Neutrophil (primary cell): ENCODE measurements around the gene DNAAF1.

Experiments
- H3K27ac ChIP-seq: fragments of 200-600 bp; sonication (generic); 2 replicates; pipeline ENCODE4 v1.5.1; 2016; ENCODE audit warnings: mild to moderate bottlenecking, moderate library complexity
- H3K27me3 ChIP-seq: fragments of 200-600 bp; sonication (generic); 2 replicates; pipeline ENCODE4 v1.6.0; 2016; ENCODE audit warnings: mild to moderate bottlenecking
- H3K36me3 ChIP-seq: fragments of 200-600 bp; sonication (generic); 2 replicates; pipeline ENCODE4 v1.5.1; 2017
- H3K4me1 ChIP-seq, 2 experiments: fragments of 200-600 bp in 1 of 2; sonication (generic) in 1 of 2; 1 replicate in 1 of 2; 2 replicates in 1 of 2; pipeline versions ENCODE4 v1.5.1 to v1.6.1; 2013 to 2016; ENCODE audit warnings: low read depth in 1 of 2, low read length in 1 of 2, mild to moderate bottlenecking in 1 of 2, moderate library complexity in 1 of 2; ENCODE audit not compliant: control insufficient read depth in 1 of 2, insufficient read depth in 1 of 2
- H3K4me3 ChIP-seq, 2 experiments: fragments of 200-600 bp in 1 of 2; sonication (generic) in 1 of 2; 1 replicate in 1 of 2; 2 replicates in 1 of 2; pipeline ENCODE4 v1.5.1; 2013 to 2016; ENCODE audit warnings: low read depth in 1 of 2, low read length in 1 of 2, mild to moderate bottlenecking in 1 of 2, moderate library complexity in 1 of 2
- H3K9me3 ChIP-seq: fragments of 200-600 bp; sonication (generic); 2 replicates; pipeline ENCODE4 v1.5.1; 2016
- CTCF ChIP-seq: fragments of 200-600 bp; sonication (generic); IDR thresholded peaks from 2 replicates; pipeline ENCODE4 v1.5.1; 2016; ENCODE audit warnings: antibody characterized with exemption

Gene DNAAF1

GRCh38 chr16:84138824-84139627 lies 6.1 kb upstream of the DNAAF1 start:
- H3K36me3 ChIP-seq = no peaks in the 10 kb centered on the region
- no peak for TF ChIP-seq CTCF
- H3K9me3 ChIP-seq = no peaks in the 10 kb centered on the region
- H3K4me1 ChIP-seq = peaks cover 2 to 3% of the 10 kb centered on the region in 2 experiments
- H3K4me3 ChIP-seq = no peak overlapping the region
- no peak overlapping the region for H3K27ac ChIP-seq
- peaks cover 2% of the 10 kb centered on the region for H3K27me3 ChIP-seq

- Histone ChIP-seq H3K36me3 (no peaks in the 10 kb centered on the region), H3K4me1 (peaks cover 6% of the 10 kb centered on the region in 2 experiments), H3K27ac (no peak overlapping the region), H3K4me3 (no peak overlapping the region), H3K9me3 (no peaks in the 10 kb centered on the region), H3K27me3 (peaks cover 5% of the 10 kb centered on the region)
- TF ChIP-seq CTCF = no peak
Observed at GRCh38 chr16:84139628-84140258, 5.4 kb upstream of the DNAAF1 start.

- no peaks in the 10 kb centered on the region for H3K36me3 ChIP-seq
- H3K4me3 ChIP-seq = no peak overlapping the region
- no peak for TF ChIP-seq CTCF
- H3K27ac ChIP-seq = no peak overlapping the region
- H3K4me1 ChIP-seq = peaks cover 10 to 13% of the 10 kb centered on the region in 2 experiments
- H3K9me3 ChIP-seq = no peaks in the 10 kb centered on the region
- peaks cover 14% of the 10 kb centered on the region for H3K27me3 ChIP-seq
Observed at GRCh38 chr16:84141143-84141670, 3.9 kb upstream of the DNAAF1 start.

- Histone ChIP-seq H3K4me3 (no peak overlapping the region), H3K27me3 (peaks cover 33% of the 10 kb centered on the region), H3K27ac (no peak overlapping the region), H3K9me3 (no peaks in the 10 kb centered on the region), H3K36me3 (no peaks in the 10 kb centered on the region), H3K4me1 (peaks cover 10 to 13% of the 10 kb centered on the region in 2 experiments)
- no peak for TF ChIP-seq CTCF
Observed at GRCh38 chr16:84143081-84143480, 2.0 kb upstream of the DNAAF1 start.

GRCh38 chr16:84143784-84144199 lies 1.3 kb upstream of the DNAAF1 start:
- Histone ChIP-seq H3K27ac (peak overlapping the region; percentile 77), H3K4me3 (peak overlapping the region; percentile 70 to 92), H3K27me3 (peaks cover 39% of the 10 kb centered on the region), H3K36me3 (no peaks in the 10 kb centered on the region), H3K9me3 (no peaks in the 10 kb centered on the region), H3K4me1 (peaks cover 10 to 13% of the 10 kb centered on the region in 2 experiments)
- no peak for TF ChIP-seq CTCF
